Kidney epithelial cell (primary cell): ENCODE data around the gene MLYCD. TPM values are rescaled to one million over a fixed set of nuclear protein-coding genes. Genes with fewer than 3 reads are reported as not detected.
"Not testable (repeated sequence)": the region's sequence is repeated elsewhere in the genome, so short reads cannot be mapped to it uniquely, and the experiment has no call there.

Experiments
- DNase-seq: peaks from one replicate; pipeline ENCODE4 v3.0.0-alpha.2; 2010; ENCODE audit warnings: low read depth
- H3K27me3 ChIP-seq: 2 replicates; pipeline ENCODE4 v1.6.0; 2011; ENCODE audit warnings: low read length; ENCODE audit not compliant: control insufficient read depth, insufficient read depth
- H3K36me3 ChIP-seq: 2 replicates; pipeline ENCODE4 v1.5.1; 2011; ENCODE audit warnings: low read length; ENCODE audit not compliant: control insufficient read depth, insufficient read depth
- H3K4me3 ChIP-seq: 2 replicates; pipeline ENCODE4 v1.5.1; 2011; ENCODE audit warnings: low read depth, mild to moderate bottlenecking, control low read depth, low read length
- total RNA-seq: library from RNA; depleted of rRNA; stranded (reverse); fragments of >200 nt; gene quantifications from 2 replicates; pipeline ENCODE4 v1.2.3, GENCODE V29; 2015
- TF ChIP-seq, protein P1 (sequence below): IDR thresholded peaks from 2 replicates; pipeline ENCODE4 v1.5.1; 2011; ENCODE audit warnings: mild to moderate bottlenecking, moderate library complexity, low read length, control low read depth, inconsistent platforms; ENCODE audit not compliant: insufficient read depth, poor library complexity, severe bottlenecking

MLYCD gene
- total RNA-seq, 1 donor from 2014 or later = 3.5 TPM

DNA sequence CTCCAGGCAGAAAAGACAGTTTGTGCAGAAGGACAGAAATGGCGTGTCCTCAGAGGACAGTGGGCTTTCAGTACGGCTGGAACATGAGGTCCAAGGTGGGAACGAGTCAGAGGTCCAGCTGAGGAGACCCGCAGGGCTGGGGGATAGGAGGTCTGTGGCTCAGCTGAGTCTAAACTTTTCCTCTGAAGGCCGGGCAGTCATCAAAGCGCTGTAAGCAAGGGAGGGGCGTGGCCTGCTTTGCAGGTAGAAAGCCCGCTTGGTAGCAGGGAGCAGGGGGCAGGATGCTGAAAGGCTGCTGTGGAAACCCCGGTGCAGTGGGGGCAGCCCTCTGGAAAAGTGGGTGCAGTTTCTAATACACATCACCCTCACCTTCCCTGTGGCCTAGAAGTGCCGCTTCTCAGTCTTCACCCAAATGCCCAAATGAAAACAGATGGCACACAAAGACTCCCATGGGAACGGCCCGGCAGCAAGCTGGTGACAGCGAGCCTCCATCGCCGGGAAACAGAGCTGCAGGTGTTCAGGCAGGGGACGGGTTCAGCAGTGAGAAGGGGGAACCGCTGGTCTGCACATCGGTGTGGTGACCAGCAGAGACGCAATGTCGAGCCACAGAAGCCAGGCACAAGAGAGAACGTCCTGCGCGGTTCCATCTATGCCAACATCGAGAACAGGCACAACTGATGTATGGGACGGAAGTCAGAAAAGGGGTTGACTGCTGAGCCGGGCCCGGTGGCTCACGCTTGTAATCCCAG is 41.9 kb downstream of the MLYCD start:
- TF ChIP-seq, protein P1, sequence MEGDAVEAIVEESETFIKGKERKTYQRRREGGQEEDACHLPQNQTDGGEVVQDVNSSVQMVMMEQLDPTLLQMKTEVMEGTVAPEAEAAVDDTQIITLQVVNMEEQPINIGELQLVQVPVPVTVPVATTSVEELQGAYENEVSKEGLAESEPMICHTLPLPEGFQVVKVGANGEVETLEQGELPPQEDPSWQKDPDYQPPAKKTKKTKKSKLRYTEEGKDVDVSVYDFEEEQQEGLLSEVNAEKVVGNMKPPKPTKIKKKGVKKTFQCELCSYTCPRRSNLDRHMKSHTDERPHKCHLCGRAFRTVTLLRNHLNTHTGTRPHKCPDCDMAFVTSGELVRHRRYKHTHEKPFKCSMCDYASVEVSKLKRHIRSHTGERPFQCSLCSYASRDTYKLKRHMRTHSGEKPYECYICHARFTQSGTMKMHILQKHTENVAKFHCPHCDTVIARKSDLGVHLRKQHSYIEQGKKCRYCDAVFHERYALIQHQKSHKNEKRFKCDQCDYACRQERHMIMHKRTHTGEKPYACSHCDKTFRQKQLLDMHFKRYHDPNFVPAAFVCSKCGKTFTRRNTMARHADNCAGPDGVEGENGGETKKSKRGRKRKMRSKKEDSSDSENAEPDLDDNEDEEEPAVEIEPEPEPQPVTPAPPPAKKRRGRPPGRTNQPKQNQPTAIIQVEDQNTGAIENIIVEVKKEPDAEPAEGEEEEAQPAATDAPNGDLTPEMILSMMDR = no peak
- Histone ChIP-seq H3K27me3 (peaks cover 3% of the 10 kb centered on the region), H3K36me3 (no peaks in the 10 kb centered on the region), H3K4me3 (no peak overlapping the region)
- DNase-seq = no peak

DNA sequence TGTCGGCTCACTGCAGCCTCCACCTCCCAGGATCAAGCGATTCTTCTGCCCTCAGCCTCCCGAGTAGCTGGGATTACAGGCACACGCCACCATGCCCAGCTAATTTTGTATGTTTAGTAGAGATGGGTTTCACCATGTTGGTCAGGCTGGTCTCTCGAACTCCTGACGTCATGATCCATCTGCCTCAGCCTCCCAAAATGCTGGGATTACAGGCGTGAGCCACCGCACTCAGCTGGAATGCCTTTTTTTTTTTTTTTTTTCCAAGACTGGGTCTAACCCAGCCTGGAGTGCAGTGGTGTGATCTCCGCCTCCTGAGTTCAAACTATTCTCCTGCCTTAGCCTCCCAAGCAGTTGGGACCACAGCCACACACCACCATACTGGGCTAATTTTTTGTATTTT is 42.6 kb downstream of the MLYCD start:
- H3K4me3 ChIP-seq, H3K36me3 ChIP-seq, DNase-seq, H3K27me3 ChIP-seq: not testable (repeated sequence)

DNA sequence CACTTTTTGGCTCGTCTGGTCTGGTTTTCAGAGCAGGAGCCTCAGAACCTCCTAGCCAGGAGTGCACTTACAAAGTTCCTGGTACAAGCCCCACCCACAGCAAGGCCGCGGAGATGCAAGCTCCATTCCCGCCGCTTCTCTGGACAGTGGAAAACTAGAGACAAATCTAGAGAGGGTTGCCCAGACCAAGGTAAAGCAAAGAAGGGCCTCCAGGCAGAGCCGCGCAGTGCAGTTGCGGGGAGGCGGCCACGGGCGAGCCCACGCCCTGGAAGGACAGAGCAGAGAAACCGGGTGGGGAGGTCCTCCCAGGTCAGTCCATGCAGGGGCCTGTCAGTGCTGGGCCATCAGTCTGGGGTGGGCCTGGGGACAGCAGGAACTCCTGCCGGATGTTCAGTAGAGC is 43.2 kb downstream of the MLYCD start:
- TF ChIP-seq, protein P1 = no peak
- Histone ChIP-seq H3K27me3 (peaks cover 3% of the 10 kb centered on the region), H3K36me3 (no peaks in the 10 kb centered on the region), H3K4me3 (no peak overlapping the region)
- no peak for DNase-seq

DNA sequence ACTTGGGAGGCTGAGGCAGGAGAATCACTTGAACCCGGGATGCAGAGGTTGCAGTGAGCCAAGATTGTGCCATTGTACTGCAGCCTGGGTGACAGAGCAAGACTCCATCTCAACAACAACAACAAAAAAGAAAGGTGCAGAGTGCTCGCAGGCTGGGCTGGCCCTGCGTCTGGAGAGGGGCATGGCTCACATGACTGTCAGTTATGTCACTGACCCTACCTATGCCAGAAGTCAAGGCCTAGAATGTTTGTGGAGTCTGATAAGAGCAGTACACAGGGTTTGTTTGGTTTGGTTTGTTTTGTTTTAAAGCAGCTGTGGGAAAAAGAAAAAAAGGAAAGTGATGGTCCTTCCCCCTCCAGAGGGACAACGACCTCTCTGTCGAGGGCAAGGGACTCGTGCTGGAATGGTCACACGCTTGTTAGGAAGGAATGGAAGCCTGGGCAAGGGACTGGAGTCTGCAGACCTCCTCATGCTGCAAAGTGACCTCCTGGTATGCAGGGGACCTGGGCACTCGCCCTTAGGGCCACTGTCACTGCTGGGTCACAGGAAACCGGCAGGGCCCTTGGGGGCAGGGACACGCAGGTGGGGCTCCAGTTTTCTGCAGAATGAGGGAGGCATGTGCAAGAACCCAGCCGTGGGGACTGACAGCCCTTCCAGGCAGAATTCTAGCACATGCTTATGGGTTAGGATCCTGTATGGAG is 44.0 kb downstream of the MLYCD start:
- Histone ChIP-seq H3K36me3 (no peaks in the 10 kb centered on the region), H3K4me3 (no peak overlapping the region), H3K27me3 (peaks cover 3% of the 10 kb centered on the region)
- no peak for DNase-seq
- TF ChIP-seq, protein P1 = no peak

DNA sequence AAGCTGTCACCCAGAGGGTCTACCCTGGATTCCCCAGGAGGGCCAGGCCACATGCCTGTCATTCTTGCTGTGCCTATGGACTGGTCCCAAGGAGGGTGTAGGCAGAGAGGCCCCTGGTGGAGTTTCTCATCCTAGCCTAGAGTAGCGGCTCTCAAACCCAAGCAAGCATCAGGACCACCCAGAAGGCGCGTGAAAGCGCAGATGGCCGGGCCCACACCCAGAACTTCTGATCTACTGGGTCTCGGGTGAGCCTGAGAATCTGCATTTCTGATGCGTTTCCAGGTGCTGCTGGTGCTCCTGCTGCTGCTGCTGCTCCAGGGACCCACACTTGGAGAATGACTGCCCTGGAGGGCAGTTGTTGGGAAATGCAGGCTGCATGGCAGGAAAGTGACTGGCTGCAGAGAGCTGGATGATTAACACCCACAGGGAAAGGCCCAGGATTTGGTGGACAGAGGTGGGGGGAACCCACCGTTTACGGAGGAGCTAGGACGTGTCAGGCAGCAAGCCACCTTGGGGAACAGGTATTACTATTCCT is 44.7 kb downstream of the MLYCD start:
- H3K27me3 ChIP-seq = peaks cover 3% of the 10 kb centered on the region
- H3K4me3 ChIP-seq = no peak overlapping the region
- no peak for DNase-seq
- TF ChIP-seq, protein P1 = no peak
- no peaks in the 10 kb centered on the region for H3K36me3 ChIP-seq

DNA sequence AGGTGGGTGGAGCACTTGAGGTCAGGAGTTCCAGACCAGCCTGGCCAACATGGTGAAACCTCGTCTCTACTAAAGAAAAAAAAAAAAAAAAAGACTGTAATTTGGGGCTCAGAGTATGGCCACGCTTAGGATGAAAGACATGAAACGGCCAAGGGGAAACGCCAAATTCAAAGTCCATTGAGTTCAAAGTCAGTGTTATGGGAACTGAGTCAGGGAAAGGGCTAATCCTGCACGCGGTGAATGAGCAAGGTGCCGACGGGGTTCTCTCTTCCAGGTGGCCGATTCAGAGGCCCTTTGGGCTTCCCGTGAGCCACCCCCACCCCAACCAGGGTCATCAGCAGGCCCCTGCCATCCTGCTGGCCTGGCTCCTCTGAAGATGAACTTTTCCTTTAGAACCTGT is 46.7 kb downstream of the MLYCD start:
- Histone ChIP-seq H3K4me3 (no peak overlapping the region), H3K27me3 (peaks cover under 1% of the 10 kb centered on the region), H3K36me3 (no peaks in the 10 kb centered on the region)
- DNase-seq = no peak
- TF ChIP-seq, protein P1 = no peak
